Osteocyte (in vitro differentiated cells): ENCODE data around the gene SLC26A5. TPM values are rescaled to one million over a fixed set of nuclear protein-coding genes. Genes with fewer than 3 reads are reported as not detected.
A peak's percentile ranks its signal among the peaks of the same experiment; 100 is the strongest.

Source experiments
- DNase-seq: peaks from one replicate; pipeline ENCODE4 v3.0.0; 2021; ENCODE audit warnings: mixed read lengths; ENCODE audit not compliant: unreplicated experiment; ENCODE audit errors: extremely low spot score
- H3K27ac Mint-ChIP-seq: one replicate; pipeline ENCODE4 v1.8.0; 2021; ENCODE audit warnings: mild to moderate bottlenecking, mixed read lengths; ENCODE audit not compliant: unreplicated experiment
- H3K27me3 Mint-ChIP-seq: one replicate; pipeline ENCODE4 v1.8.0; 2021; ENCODE audit warnings: mixed read lengths; ENCODE audit not compliant: unreplicated experiment
- H3K36me3 Mint-ChIP-seq: one replicate; pipeline ENCODE4 v1.8.0; 2021; ENCODE audit warnings: mixed read lengths; ENCODE audit not compliant: unreplicated experiment
- H3K4me1 Mint-ChIP-seq: one replicate; pipeline ENCODE4 v1.8.0; 2021; ENCODE audit warnings: mixed read lengths; ENCODE audit not compliant: unreplicated experiment
- H3K4me3 Mint-ChIP-seq: one replicate; pipeline ENCODE4 v1.8.0; 2021; ENCODE audit warnings: mild to moderate bottlenecking, moderate library complexity, mixed read lengths; ENCODE audit not compliant: unreplicated experiment
- H3K9me3 Mint-ChIP-seq: one replicate; pipeline ENCODE4 v1.8.0; 2021; ENCODE audit warnings: mixed read lengths; ENCODE audit not compliant: unreplicated experiment
- CTCF ChIP-seq: fragments of 200-600 bp; sonication (generic); IDR thresholded peaks from 2 replicates; pipeline ENCODE4 v1.5.0; 2021; ENCODE audit warnings: antibody characterized with exemption, mild to moderate bottlenecking, moderate library complexity
- total RNA-seq: library from RNA; stranded (reverse); gene quantifications from 2 replicates; pipeline ENCODE4 v1.2.1, GENCODE V29; 2021

The SLC26A5 gene
- total RNA-seq, 1 donor from 2014 or later = not detected

- no peak for DNase-seq
- H3K9me3 Mint-ChIP-seq = no peaks in the 10 kb centered on the region
- peaks cover 68% of the 10 kb centered on the region for H3K27me3 Mint-ChIP-seq
- no peak for TF ChIP-seq CTCF
- H3K4me3 Mint-ChIP-seq = peak overlapping the region; percentile 70
- H3K36me3 Mint-ChIP-seq = no peaks in the 10 kb centered on the region
- no peak overlapping the region for H3K27ac Mint-ChIP-seq
- H3K4me1 Mint-ChIP-seq = peaks cover 7% of the 10 kb centered on the region
Observed at GRCh38 chr7:103445228-103446048, 569 bp downstream of the SLC26A5 start.

- H3K9me3 Mint-ChIP-seq = no peaks in the 10 kb centered on the region
- peaks cover 44% of the 10 kb centered on the region for H3K27me3 Mint-ChIP-seq
- H3K4me1 Mint-ChIP-seq = no peaks in the 10 kb centered on the region
- no peaks in the 10 kb centered on the region for H3K36me3 Mint-ChIP-seq
- DNase-seq = no peak
- no peak overlapping the region for H3K27ac Mint-ChIP-seq
- no peak overlapping the region for H3K4me3 Mint-ChIP-seq
- no peak for TF ChIP-seq CTCF
Observed at GRCh38 chr7:103439661-103440060, 6.3 kb downstream of the SLC26A5 start.

GRCh38 chr7:103437623-103438022 lies 8.4 kb downstream of the SLC26A5 start:
- Mint-ChIP-seq H3K4me1 (peaks cover 3% of the 10 kb centered on the region), H3K27me3 (peaks cover 26% of the 10 kb centered on the region), H3K27ac (no peak overlapping the region), H3K9me3 (peaks cover 5% of the 10 kb centered on the region), H3K4me3 (no peak overlapping the region), H3K36me3 (no peaks in the 10 kb centered on the region)
- no peak for DNase-seq
- no peak for TF ChIP-seq CTCF

GRCh38 chr7:103432712-103433111 lies 13.3 kb downstream of the SLC26A5 start:
- Mint-ChIP-seq H3K4me3 (no peak overlapping the region), H3K27ac (no peak overlapping the region)
- TF ChIP-seq CTCF = no peak

GRCh38 chr7:103425177-103425576 lies 20.8 kb downstream of the SLC26A5 start:
- H3K27me3 Mint-ChIP-seq = peaks cover 33% of the 10 kb centered on the region
- no peaks in the 10 kb centered on the region for H3K4me1 Mint-ChIP-seq
- no peaks in the 10 kb centered on the region for H3K36me3 Mint-ChIP-seq
- no peak for DNase-seq
- no peaks in the 10 kb centered on the region for H3K9me3 Mint-ChIP-seq
- H3K27ac Mint-ChIP-seq = no peak overlapping the region
- no peak overlapping the region for H3K4me3 Mint-ChIP-seq
- TF ChIP-seq CTCF = no peak

More at GRCh38 chr7:103432712-103433111, 13.3 kb downstream of the SLC26A5 start:
- H3K9me3 Mint-ChIP-seq = peaks cover 5% of the 10 kb centered on the region
- no peak for DNase-seq
- H3K36me3 Mint-ChIP-seq = no peaks in the 10 kb centered on the region
- peaks cover 5% of the 10 kb centered on the region for H3K4me1 Mint-ChIP-seq
- H3K27me3 Mint-ChIP-seq = peaks cover 13% of the 10 kb centered on the region
